H1 (cell line): ENCODE measurements around the gene NOD2. TPM values are rescaled to one million over a fixed set of nuclear protein-coding genes. Genes with fewer than 3 reads are reported as not detected.

Experiments used
- CTCF ChIA-PET: fragments of 300-600 bp; sonication (Branson Sonifier 250); formaldehyde crosslinking; loops from one replicate; lab custom pipeline; 2021; ENCODE audit not compliant: partially characterized antibody; lab: Charles Lee
- POLR2A ChIA-PET: fragments of 300-600 bp; sonication (Branson Sonifier 250); formaldehyde crosslinking; loops from one replicate; lab custom pipeline; 2021; ENCODE audit warnings: inconsistent platforms; ENCODE audit not compliant: partially characterized antibody; lab: Charles Lee
- DNase-seq, 2 experiments: peaks; one replicate each; pipeline versions ENCODE4 v3.0.0 to v3.0.0-alpha.2; 2010 to 2022; ENCODE audit warnings: low spot score in 2 of 2, low read depth in 1 of 2, mixed read lengths in 1 of 2
- FAIRE-seq: peaks from 2 replicates; lab custom pipeline; 2011; peaks lifted over from hg19 to GRCh38; lab: Jason Lieb, UNC
- H2AFZ ChIP-seq: 2 replicates; pipeline ENCODE4 v1.8.1; 2012; ENCODE audit warnings: low read length, inconsistent platforms
- H2AK5ac ChIP-seq: 2 replicates; pipeline ENCODE4 v1.6.1; 2013; ENCODE audit warnings: low read depth, low read length
- H2BK120ac ChIP-seq: replicated peaks from 2 replicates; pipeline ENCODE3; 2013; ENCODE audit warnings: low read depth, low read length, inconsistent platforms
- H2BK12ac ChIP-seq: 2 replicates; pipeline ENCODE4 v1.6.1; 2013; ENCODE audit warnings: low read depth, low read length
- H2BK15ac ChIP-seq: 2 replicates; pipeline ENCODE4 v1.6.1; 2013; ENCODE audit warnings: low read length
- H2BK20ac ChIP-seq: 2 replicates; pipeline ENCODE4 v1.6.1; 2013; ENCODE audit warnings: low read length
- H2BK5ac ChIP-seq: 2 replicates; pipeline ENCODE4 v1.6.1; 2013; ENCODE audit warnings: low read depth, low read length
- H3K14ac ChIP-seq: 2 replicates; pipeline ENCODE4 v1.6.1; 2013; ENCODE audit warnings: inconsistent platforms; ENCODE audit not compliant: insufficient read length
- H3K18ac ChIP-seq: 2 replicates; pipeline ENCODE4 v1.6.1; 2013; ENCODE audit warnings: low read length; ENCODE audit errors: extremely low read depth
- H3K23ac ChIP-seq: 2 replicates; pipeline ENCODE4 v1.6.1; 2013; ENCODE audit warnings: inconsistent platforms; ENCODE audit not compliant: insufficient read length
- H3K23me2 ChIP-seq: 2 replicates; pipeline ENCODE4 v1.6.1; 2013; ENCODE audit warnings: low read depth, low read length
- H3K27ac ChIP-seq: 2 replicates; pipeline ENCODE4 v1.6.1; 2011; ENCODE audit warnings: low read depth, low read length, inconsistent platforms
- H3K27me3 ChIP-seq, 4 experiments: replicated peaks in 1 of 4; 1 replicate in 1 of 4; 2 replicates in 3 of 4; pipeline versions ENCODE4 v1.6.1 to v1.8.1; 2011 to 2013; ENCODE audit warnings: low read length in 3 of 4, mild to moderate bottlenecking in 3 of 4, inconsistent platforms in 2 of 4, mixed read lengths in 2 of 4, moderate library complexity in 1 of 4; ENCODE audit not compliant: control insufficient read depth in 3 of 4, insufficient read depth in 3 of 4; ENCODE audit errors: extremely low read depth in 1 of 4
- H3K36me3 ChIP-seq, 4 experiments: 2 replicates each; pipeline versions ENCODE4 v1.6.1 to v1.8.1; 2011 to 2013; ENCODE audit warnings: mild to moderate bottlenecking in 4 of 4, low read length in 3 of 4, moderate library complexity in 2 of 4, control low read depth in 1 of 4, inconsistent platforms in 1 of 4; ENCODE audit not compliant: insufficient read depth in 4 of 4, control insufficient read depth in 2 of 4
- H3K4ac ChIP-seq: replicated peaks from 2 replicates; pipeline ENCODE3; 2013; ENCODE audit warnings: low read length, low read depth, mixed read lengths, inconsistent platforms; ENCODE audit not compliant: insufficient read length
- H3K4me1 ChIP-seq, 4 experiments: replicated peaks in 1 of 4; 1 replicate in 1 of 4; 2 replicates in 3 of 4; pipeline versions ENCODE4 v1.6.1 to v1.8.1; 2011 to 2013; ENCODE audit warnings: low read length in 3 of 4, inconsistent platforms in 2 of 4, mixed read lengths in 1 of 4; ENCODE audit not compliant: insufficient read depth in 4 of 4, control insufficient read depth in 3 of 4
- H3K4me2 ChIP-seq, 2 experiments: 2 replicates each; pipeline versions ENCODE4 v1.6.1 to v1.8.1; 2011 to 2013; ENCODE audit warnings: low read depth in 2 of 2, low read length in 2 of 2, control low read depth in 1 of 2, inconsistent platforms in 1 of 2, mild to moderate bottlenecking in 1 of 2; ENCODE audit not compliant: insufficient read depth in 1 of 2
- H3K4me3 ChIP-seq, 4 experiments: fragments of 200-600, 300-600 bp in 1 of 4; sonication (generic), shearing (Covaris generic), sonication (Bioruptor Twin) in 1 of 4; 2 replicates each; pipeline versions ENCODE4 v1.5.1 to v1.8.1; 2011 to 2016; ENCODE audit warnings: low read length in 4 of 4, low read depth in 3 of 4, control low read depth in 2 of 4, inconsistent platforms in 2 of 4, mild to moderate bottlenecking in 2 of 4, mixed read lengths in 1 of 4, moderate library complexity in 1 of 4; ENCODE audit not compliant: insufficient read depth in 2 of 4; ENCODE audit errors: extremely low read depth in 1 of 4
- H3K56ac ChIP-seq: replicated peaks from 2 replicates; pipeline ENCODE3; 2013; ENCODE audit warnings: low read depth, mild to moderate bottlenecking, mixed read lengths, low read length, inconsistent platforms; ENCODE audit not compliant: insufficient read length
- H3K79me1 ChIP-seq: 2 replicates; pipeline ENCODE4 v1.6.1; 2013; ENCODE audit warnings: low read depth, low read length, control low read depth
- H3K79me2 ChIP-seq, 2 experiments: 2 replicates each; pipeline versions ENCODE4 v1.6.1 to v1.8.1; 2012 to 2013; ENCODE audit warnings: low read length in 2 of 2, mild to moderate bottlenecking in 2 of 2, inconsistent platforms in 1 of 2; ENCODE audit not compliant: insufficient read depth in 2 of 2, control insufficient read depth in 1 of 2
- H3K9ac ChIP-seq, 4 experiments: replicated peaks in 1 of 4; 1 replicate in 1 of 4; 2 replicates in 3 of 4; pipeline versions ENCODE4 v1.6.1 to v1.8.1; 2011 to 2013; ENCODE audit warnings: low read depth in 3 of 4, low read length in 3 of 4, control low read depth in 2 of 4, mild to moderate bottlenecking in 2 of 4, moderate library complexity in 2 of 4, inconsistent platforms in 1 of 4; ENCODE audit errors: extremely low read depth in 1 of 4
- H3K9me3 ChIP-seq, 2 experiments: 2 replicates each; pipeline versions ENCODE4 v1.6.1 to v1.8.1; 2012 to 2013; ENCODE audit warnings: mild to moderate bottlenecking in 2 of 2, moderate library complexity in 2 of 2, control low read depth in 1 of 2, inconsistent platforms in 1 of 2, low read depth in 1 of 2, low read length in 1 of 2, mixed read lengths in 1 of 2; ENCODE audit not compliant: insufficient read depth in 2 of 2
- H4K20me1 ChIP-seq, 2 experiments: replicated peaks in 1 of 2; 2 replicates each; pipeline versions ENCODE3 to v1.8.1; 2011 to 2013; ENCODE audit warnings: inconsistent platforms in 2 of 2, low read length in 2 of 2, mild to moderate bottlenecking in 1 of 2; ENCODE audit not compliant: insufficient read depth in 2 of 2, control insufficient read depth in 1 of 2
- H4K5ac ChIP-seq: 2 replicates; pipeline ENCODE4 v1.6.1; 2013; ENCODE audit warnings: low read length, low read depth, mixed read lengths, inconsistent platforms; ENCODE audit not compliant: insufficient read length
- H4K8ac ChIP-seq: 2 replicates; pipeline ENCODE4 v1.8.0; 2013; ENCODE audit warnings: mild to moderate bottlenecking, moderate library complexity, low read length, inconsistent platforms; ENCODE audit not compliant: insufficient read depth; ENCODE audit errors: extremely low read depth
- H4K91ac ChIP-seq: replicated peaks from 2 replicates; pipeline ENCODE3; 2013; ENCODE audit warnings: low read length, mixed read lengths, inconsistent platforms; ENCODE audit not compliant: insufficient read length
- CBX5 ChIP-seq: fragments of 300-800, 300-1000 bp; sonication (generic); IDR thresholded peaks from 2 replicates; pipeline ENCODE4 v1.7.1; 2016; ENCODE audit warnings: antibody characterized with exemption, low read length, low read depth
- CEBPB ChIP-seq: IDR thresholded peaks from 2 replicates; pipeline ENCODE4 v1.6.1; 2012; ENCODE audit warnings: low read depth, low read length
- WGBS, 2 experiments: shearing (Covaris generic) in 1 of 2; methylation state at CpG; one replicate each; pipeline versions ENCODE4 v1.1.6 to v1.1.7; 2013 to 2015; ENCODE audit warnings: low lambda C conversion rate in 2 of 2, mixed read lengths in 2 of 2, inconsistent platforms in 1 of 2, low coverage in 1 of 2, missing lambda C conversion rate in 1 of 2; ENCODE audit not compliant: insufficient replicate concordance in 2 of 2, insufficient coverage in 1 of 2, insufficient read length in 1 of 2; ENCODE audit errors: extremely low coverage in 1 of 2, missing lambda C conversion rate in 1 of 2; 5-methylcytosine and 5-hydroxymethylcytosine counted together
- polyA plus RNA-seq, 7 experiments: library from polyadenylated mRNA; depleted of rRNA in 3 of 7; stranded (reverse) in 5 of 7; unstranded in 2 of 7; fragments of >200 nt in 5 of 7; fragments of 200-250 nt in 2 of 7; gene quantifications; 1 replicate in 5 of 7; 2 replicates in 1 of 7; 4 replicates in 1 of 7; pipeline versions ENCODE4 v1.2.1 to v1.2.3, GENCODE V29; 2011 to 2013; ENCODE audit warnings: missing spikeins in 2 of 7, mixed read lengths in 2 of 7
- total RNA-seq: library from RNA; stranded (reverse); fragmentation: NEBNext Ultra II Directional; extraction: Animal tissue kit (Norgen Biotek cat#: 25700); gene quantifications from 2 replicates; pipeline ENCODE4 v1.2.1, GENCODE V29; 2021

Gene NOD2
- total and polyA plus RNA-seq, 2 of the 8 experiments (the other 6 are each of a cell fraction or from before 2014, with no cell fraction given): 0.37 to 0.42 TPM

DNA sequence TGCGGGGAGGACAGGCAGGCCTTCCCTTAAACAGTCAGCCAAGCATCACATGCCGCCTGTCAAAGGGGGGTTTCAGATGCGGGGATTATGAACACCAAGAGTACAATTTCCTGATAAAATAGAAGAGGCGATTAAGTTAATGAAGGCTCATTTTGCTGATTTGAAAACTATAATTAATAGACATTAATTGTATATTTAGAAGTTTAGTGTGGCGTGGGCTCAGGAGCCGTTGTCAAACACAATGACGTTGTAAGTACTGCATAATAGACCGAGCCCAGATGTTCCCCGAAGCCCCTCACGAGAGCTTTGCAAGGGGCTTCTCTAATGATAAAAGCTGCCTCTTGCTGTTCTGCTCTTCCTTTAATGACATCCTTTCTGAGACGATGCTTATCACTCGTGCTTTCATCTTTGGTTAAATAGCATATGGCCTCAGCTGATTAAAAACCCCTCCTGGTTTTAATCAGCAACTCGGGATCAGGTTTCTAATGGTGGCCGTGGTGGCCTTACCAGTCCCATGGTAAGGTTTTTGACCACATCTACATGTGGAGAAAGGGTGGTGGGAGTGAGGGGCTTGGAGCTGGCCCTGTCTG, 40.5 kb upstream of the NOD2 start:
- no peak overlapping the region for H4K91ac ChIP-seq
- ChIA-PET CTCF (interaction anchor here (0.7 to 6.5 kb wide), 9 partner anchors 8 to 86 kb away, joined by 3 to 55 read pairs (median 4); no protein-coding TSS in a partner anchor), POLR2A (no interaction called here)

More for the DNA sequence above, 40.5 kb upstream of the NOD2 start:
- Histone ChIP-seq H3K79me2 (no peaks in the 10 kb centered on the region), H4K8ac (no peak overlapping the region), H3K79me1 (no peaks in the 10 kb centered on the region), H3K4me3 (no peak overlapping the region), H3K4me1 (no peaks in the 10 kb centered on the region), H4K20me1 (no peaks in the 10 kb centered on the region), H3K36me3 (no peaks in the 10 kb centered on the region), H3K4ac (no peak overlapping the region), H3K23me2 (no peaks in the 10 kb centered on the region), H4K5ac (no peak overlapping the region), H3K4me2 (no peak overlapping the region), H3K9ac (no peak overlapping the region), H3K23ac (no peak overlapping the region), H2BK20ac (no peak overlapping the region), H3K27me3 (no peaks in the 10 kb centered on the region), H2BK120ac (no peak overlapping the region), H3K9me3 (no peaks in the 10 kb centered on the region), H2BK12ac (no peak overlapping the region), H2BK15ac (no peak overlapping the region), H2AK5ac (no peak overlapping the region), H2BK5ac (no peak overlapping the region), H3K14ac (no peak overlapping the region), H3K56ac (no peak overlapping the region), H3K27ac (no peak overlapping the region), H3K18ac (no peak overlapping the region), H2AFZ (no peak overlapping the region)
- TF ChIP-seq CBX5 (no peak), CEBPB (no peak)
- FAIRE-seq (no peak), DNase-seq (no peak)
- 87% methylated on average over 14 of the region's 14 CpGs; no CpG with 5 or more reads in 1 of the 2 experiments for WGBS, 2 experiments
